ENCODE measurements around the gene LILRB5.
A peak's percentile ranks its signal among the peaks of the same experiment; 100 is the strongest.
"Not testable (repeated sequence)": the region's sequence is repeated elsewhere in the genome, so short reads cannot be mapped to it uniquely, and the experiment has no call there.

LILRB5 gene

DNA sequence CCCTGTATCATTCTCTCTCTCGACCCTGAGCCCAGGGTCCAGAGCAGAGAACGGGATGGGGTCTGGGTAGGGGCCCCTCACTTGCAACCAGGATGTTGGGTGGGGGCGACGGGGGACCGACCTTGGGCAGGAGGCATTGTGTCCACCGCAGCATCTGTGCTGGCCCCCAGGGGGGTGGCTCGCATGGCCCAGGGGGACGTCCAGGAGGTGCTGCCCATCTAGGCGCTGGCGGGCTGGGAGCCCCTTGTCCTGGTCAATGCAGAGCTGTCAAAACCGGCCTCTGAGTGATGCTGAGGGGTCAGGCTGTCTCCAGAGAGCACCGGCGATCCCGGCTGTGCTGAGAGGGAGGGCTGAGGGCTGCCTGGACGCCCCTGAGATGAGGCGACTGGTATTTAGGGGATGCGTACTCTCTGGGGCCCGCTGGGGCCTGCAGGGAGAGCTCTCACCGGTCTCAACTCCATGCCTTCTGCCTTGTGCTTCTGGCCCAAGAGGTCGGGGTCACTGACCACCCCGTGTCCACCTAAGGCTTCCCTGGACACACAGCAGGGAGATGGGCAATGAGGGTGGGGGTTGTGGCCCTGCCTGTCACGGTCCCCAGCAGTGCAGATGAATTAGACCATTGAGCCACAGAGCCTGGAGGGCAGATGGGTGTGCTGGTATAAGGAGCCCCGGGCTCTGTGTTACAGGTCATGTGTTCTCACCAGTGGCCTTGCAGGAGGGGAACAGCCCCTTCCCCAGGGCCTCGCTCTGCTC lies 47.8 kb downstream of the LILRB5 start:
- peak overlapping the region; percentile 76 for H3K27ac ChIP-seq
- TF ChIP-seq CTCF (conservative IDR thresholded peaks at IDR 0.05) (no peak), ZFX (IDR thresholded peaks at IDR 0.05) (no peak)

DNA sequence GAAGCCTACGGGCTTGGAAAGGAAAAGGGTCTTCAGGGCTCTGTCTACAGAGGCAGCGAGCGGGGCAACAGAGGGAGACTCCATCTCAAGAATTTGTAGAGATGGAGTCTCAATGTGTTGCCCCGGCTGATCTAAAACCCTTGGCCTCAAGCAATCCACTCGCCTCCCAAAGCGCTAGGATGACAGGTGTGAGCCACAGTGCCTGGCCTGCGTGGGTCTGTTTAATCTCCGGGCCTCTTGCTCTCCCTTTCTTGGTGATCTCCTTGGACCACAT lies 48.4 kb downstream of the LILRB5 start:
- no peak for TF ChIP-seq CTCF (conservative IDR thresholded peaks at IDR 0.05)
- no peak for TF ChIP-seq ZFX (IDR thresholded peaks at IDR 0.05)
- H3K27ac ChIP-seq, result peak overlapping the region; percentile 76

GRCh38 chr19:54207983-54208783 lies 48.9 kb downstream of the LILRB5 start:
- peak overlapping the region; percentile 76 for H3K27ac ChIP-seq
- no peak for TF ChIP-seq CTCF (conservative IDR thresholded peaks at IDR 0.05)
- no peak for TF ChIP-seq ZFX (IDR thresholded peaks at IDR 0.05)

- H3K27ac ChIP-seq, result peak overlapping the region; percentile 76
- no peak for TF ChIP-seq CTCF (conservative IDR thresholded peaks at IDR 0.05)
- TF ChIP-seq ZFX (IDR thresholded peaks at IDR 0.05), result no peak
Measured at GRCh38 chr19:54207676-54207982, 49.4 kb downstream of the LILRB5 start.

DNA sequence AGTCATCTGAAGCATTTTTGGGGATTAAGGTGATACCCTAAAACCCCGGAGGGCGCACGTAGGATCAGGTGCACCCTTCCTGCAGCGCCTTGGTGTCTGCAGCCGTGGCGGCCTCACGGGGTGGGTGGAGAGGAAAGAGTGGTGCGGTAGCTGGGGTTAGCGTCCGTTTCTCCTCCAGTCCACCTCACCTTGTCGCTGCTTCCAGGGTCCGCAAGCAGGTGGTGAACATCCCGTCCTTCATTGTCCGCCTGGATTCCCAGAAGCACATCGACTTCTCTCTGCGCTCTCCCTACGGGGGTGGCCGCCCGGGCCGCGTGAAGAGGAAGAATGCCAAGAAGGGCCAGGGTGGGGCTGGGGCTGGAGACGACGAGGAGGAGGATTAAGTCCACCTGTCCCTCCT lies 49.9 kb downstream of the LILRB5 start:
- H3K27ac ChIP-seq, result not testable (repeated sequence)

DNA sequence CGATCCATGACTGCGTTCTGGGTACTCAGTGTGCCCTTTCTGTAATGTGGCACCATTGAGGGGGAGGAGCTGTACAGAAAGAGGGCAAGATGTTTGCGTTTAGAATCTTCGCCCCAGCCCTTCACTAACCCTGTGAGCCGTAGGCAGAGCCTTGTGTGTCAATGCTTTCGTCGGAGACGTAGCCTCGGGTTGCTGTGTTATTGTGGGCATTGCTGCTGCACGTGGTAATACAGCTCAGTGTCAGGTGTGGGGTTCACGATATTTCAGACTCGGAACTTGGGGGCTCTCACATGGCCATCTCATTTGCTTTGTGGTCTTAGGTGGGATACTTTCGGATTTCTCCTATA lies 50.3 kb downstream of the LILRB5 start:
- 0 out of 2 replicates have a peak overlapping the region, but pooled peaks have one; percentile 2 for H3K27ac ChIP-seq
- no peak for TF ChIP-seq ZFX (IDR thresholded peaks at IDR 0.05)
- no peak for TF ChIP-seq CTCF (conservative IDR thresholded peaks at IDR 0.05)

GRCh38 chr19:54206030-54206830 lies 50.8 kb downstream of the LILRB5 start:
- 0 out of 2 replicates have a peak overlapping the region, but pooled peaks have one; percentile 2 for H3K27ac ChIP-seq
- no peak for TF ChIP-seq ZFX (IDR thresholded peaks at IDR 0.05)
- no peak for TF ChIP-seq CTCF (conservative IDR thresholded peaks at IDR 0.05)

Measured in C4-2B (cell line).